Tibial nerve (tissue), 4 donors: Measurements from ENCODE around the gene RTN4. TPM values are rescaled to one million over a fixed set of nuclear protein-coding genes. Genes with fewer than 3 reads are reported as not detected.

Experiments
- DNase-seq, 2 donors: peaks; one replicate each; pipeline ENCODE4 v3.0.0-alpha.2; 2019; ENCODE audit warnings: low spot score in 2 of 2
- H3K27ac ChIP-seq, 4 donors: fragments of 200-600 bp; sonication (generic) in 3 of 4; one replicate each; pipeline ENCODE4 v1.5.1; 2017 to 2019; ENCODE audit warnings: mild to moderate bottlenecking in 1 of 4
- H3K27me3 ChIP-seq, 2 donors: fragments of 200-600 bp; sonication (generic) in 1 of 2; one replicate each; pipeline versions ENCODE4 v1.5.1 to v1.6.0; 2017 to 2019
- H3K36me3 ChIP-seq, 3 donors: fragments of 200-600 bp; sonication (generic); one replicate each; pipeline ENCODE4 v1.5.1; 2018 to 2019
- H3K4me1 ChIP-seq, 4 donors: fragments of 200-600 bp; sonication (generic) in 3 of 4; one replicate each; pipeline ENCODE4 v1.5.1; 2017 to 2019
- H3K4me3 ChIP-seq, 4 donors: fragments of 200-600 bp; sonication (generic) in 3 of 4; one replicate each; pipeline ENCODE4 v1.5.1; 2017 to 2019; ENCODE audit warnings: mild to moderate bottlenecking in 1 of 4, moderate library complexity in 1 of 4
- H3K9me3 ChIP-seq, 4 donors: fragments of 200-600 bp; sonication (generic) in 3 of 4; one replicate each; pipeline ENCODE4 v1.5.1; 2017 to 2019
- CTCF ChIP-seq, 5 experiments: fragments of 200-600 bp in 3 of 5; fragments of 450-650 bp in 2 of 5; sonication (generic) in 3 of 5; IDR thresholded peaks; one replicate each; pipeline ENCODE4 v1.5.1; 2016 to 2019; ENCODE audit warnings: antibody characterized with exemption in 5 of 5, mild to moderate bottlenecking in 3 of 5, moderate library complexity in 2 of 5
- EP300 ChIP-seq, 2 donors: sonication (generic); formaldehyde crosslinking; IDR thresholded peaks; one replicate each; pipeline ENCODE4 v1.6.1; 2017; ENCODE audit warnings: antibody characterized with exemption in 2 of 2, mild to moderate bottlenecking in 1 of 2
- POLR2A ChIP-seq, 2 donors: fragments of 450-650 bp; IDR thresholded peaks; one replicate each; pipeline ENCODE4 v1.6.1; 2017; ENCODE audit warnings: antibody characterized with exemption in 2 of 2, mild to moderate bottlenecking in 2 of 2, moderate library complexity in 2 of 2
- WGBS, 2 donors: methylation state at CpG; one replicate each; pipeline ENCODE4 v1.1.5; 2018; 5-methylcytosine and 5-hydroxymethylcytosine counted together
- total RNA-seq, 4 donors: library from RNA; depleted of rRNA; stranded (reverse); fragments of >200 nt; gene quantifications; one replicate each; pipeline ENCODE4 v1.1.0, GENCODE V29; 2016

RTN4 gene
- total RNA-seq, 4 donors from 2014 or later, result 232 to 245 (median 243) TPM

- no peak for DNase-seq
- H3K4me3 ChIP-seq, result no peak overlapping the region
- TF ChIP-seq CTCF (IDR thresholded peaks at IDR 0.05) (no peak), POLR2A (IDR thresholded peaks at IDR 0.05) (no peak), EP300 (IDR thresholded peaks at IDR 0.05) (no peak)
- peak overlapping the region; percentile 11 to 87 (median 76) for H3K27ac ChIP-seq
- H3K36me3 ChIP-seq, result no peaks in the 10 kb centered on the region
- H3K4me1 ChIP-seq, result peaks cover 3 to 35% (median 11%) of the 10 kb centered on the region in 4 donors
- no peaks in the 10 kb centered on the region for H3K9me3 ChIP-seq
- H3K27me3 ChIP-seq, result no peaks in the 10 kb centered on the region
- 65 to 70% methylated on average over 9 of the region's 9 CpGs for WGBS, 2 donors
Observed at GRCh38 chr2:54946220-54946805, 103.9 kb downstream of the RTN4 start.

GRCh38 chr2:54945391-54946219 is 104.6 kb downstream of the RTN4 start:
- DNase-seq, result peak; percentile 47 to 77
- Histone ChIP-seq H3K27me3 (no peaks in the 10 kb centered on the region), H3K36me3 (no peaks in the 10 kb centered on the region), H3K9me3 (no peaks in the 10 kb centered on the region), H3K4me1 (peaks cover 3 to 35% (median 11%) of the 10 kb centered on the region in 4 donors), H3K27ac (peak overlapping the region; percentile 11 to 87 (median 76)), H3K4me3 (no peak overlapping the region)
- 37 to 51% methylated on average over 7 to 8 of the region's 8 CpGs for WGBS, 2 donors
- peak in 1 of 2 donors; percentile 82 for TF ChIP-seq EP300 (IDR thresholded peaks at IDR 0.05)
- no peak for TF ChIP-seq CTCF (IDR thresholded peaks at IDR 0.05)
- TF ChIP-seq POLR2A (IDR thresholded peaks at IDR 0.05), result peak in 1 of 2 donors; percentile 15

GRCh38 chr2:54944724-54945326 is 105.4 kb downstream of the RTN4 start:
- H3K27ac ChIP-seq, result peak overlapping the region in 2 of 4 donors; percentile 84 to 87
- no peak for TF ChIP-seq EP300 (IDR thresholded peaks at IDR 0.05)
- TF ChIP-seq POLR2A (IDR thresholded peaks at IDR 0.05), result no peak
- no peak for TF ChIP-seq CTCF (IDR thresholded peaks at IDR 0.05)
- no peaks in the 10 kb centered on the region for H3K27me3 ChIP-seq
- no peak for DNase-seq
- peaks cover 3 to 35% (median 11%) of the 10 kb centered on the region in 4 donors for H3K4me1 ChIP-seq
- WGBS, 2 donors, result 85 to 86% methylated on average over 1 of the region's 1 CpG
- H3K4me3 ChIP-seq, result no peak overlapping the region
- no peaks in the 10 kb centered on the region for H3K36me3 ChIP-seq
- no peaks in the 10 kb centered on the region for H3K9me3 ChIP-seq

- Histone ChIP-seq H3K27me3 (no peaks in the 10 kb centered on the region), H3K27ac (no peak overlapping the region), H3K36me3 (no peaks in the 10 kb centered on the region), H3K4me1 (peaks cover 3 to 24% (median 11%) of the 10 kb centered on the region in 4 donors), H3K9me3 (peaks cover 0 to 11% (median 0%) of the 10 kb centered on the region in 4 donors), H3K4me3 (no peak overlapping the region)
- WGBS, 2 donors, result 87% methylated on average over 5 of the region's 5 CpGs
- TF ChIP-seq POLR2A (IDR thresholded peaks at IDR 0.05) (no peak), CTCF (IDR thresholded peaks at IDR 0.05) (no peak), EP300 (IDR thresholded peaks at IDR 0.05) (no peak)
- no peak for DNase-seq
Observed at GRCh38 chr2:54942373-54942772, 107.9 kb downstream of the RTN4 start.
